DOHH2 (cell line): ENCODE data around the gene CDC42EP3.
A peak's percentile ranks its signal among the peaks of the same experiment; 100 is the strongest.

Experiments used
- H3F3A ChIP-seq: fragments of 200-600 bp; sonication (generic), shearing (Covaris generic); 2 replicates; pipeline ENCODE4 v1.6.0; 2016; ENCODE audit warnings: antibody characterized with exemption, mild to moderate bottlenecking; ENCODE audit not compliant: control insufficient read depth, insufficient read depth
- H3K27ac ChIP-seq: fragments of 200-600 bp; sonication (generic); 2 replicates; pipeline ENCODE4 v1.5.1; 2014; ENCODE audit warnings: low read depth, mild to moderate bottlenecking, low read length, moderate library complexity
- H3K27me3 ChIP-seq: fragments of 200-600 bp; sonication (generic); 2 replicates; pipeline ENCODE4 v1.6.1; 2014; ENCODE audit warnings: mild to moderate bottlenecking, low read length, mixed read lengths; ENCODE audit not compliant: control insufficient read depth
- H3K36me3 ChIP-seq: fragments of 200-600 bp; sonication (generic); 2 replicates; pipeline ENCODE4 v1.6.1; 2014; ENCODE audit warnings: mild to moderate bottlenecking, low read length, moderate library complexity, mixed read lengths; ENCODE audit not compliant: control insufficient read depth
- H3K4me1 ChIP-seq: fragments of 200-600 bp; sonication (generic); 2 replicates; pipeline ENCODE4 v1.6.1; 2014; ENCODE audit warnings: mild to moderate bottlenecking, low read length, mixed read lengths; ENCODE audit not compliant: control insufficient read depth
- H3K4me2 ChIP-seq: fragments of 200-600 bp; sonication (generic); 2 replicates; pipeline ENCODE4 v1.6.0; 2014; ENCODE audit warnings: mild to moderate bottlenecking, low read length, moderate library complexity
- H3K4me3 ChIP-seq: fragments of 200-600 bp; sonication (generic); 2 replicates; pipeline ENCODE4 v1.5.1; 2014; ENCODE audit warnings: mild to moderate bottlenecking, low read length, mixed read lengths
- H3K79me2 ChIP-seq: fragments of 200-600 bp; sonication (generic); 2 replicates; pipeline ENCODE4 v1.6.1; 2014; ENCODE audit warnings: mild to moderate bottlenecking, low read length, mixed read lengths; ENCODE audit not compliant: control insufficient read depth
- H3K9me2 ChIP-seq: fragments of 200-600 bp; sonication (generic); replicated peaks from 2 replicates; pipeline ENCODE4 v1.6.1; 2014; ENCODE audit warnings: mild to moderate bottlenecking, low read length, mixed read lengths; ENCODE audit not compliant: control insufficient read depth
- H3K9me3 ChIP-seq: fragments of 200-600 bp; sonication (generic); 2 replicates; pipeline ENCODE4 v1.6.1; 2014; ENCODE audit warnings: antibody characterized with exemption, low read length, mixed read lengths; ENCODE audit not compliant: control insufficient read depth, insufficient read depth
- H4K20me1 ChIP-seq: fragments of 200-600 bp; sonication (generic); 2 replicates; pipeline ENCODE4 v1.6.0; 2014; ENCODE audit warnings: low read depth, mild to moderate bottlenecking, antibody characterized with exemption, low read length, moderate library complexity; ENCODE audit not compliant: control insufficient read depth, insufficient read depth
- EZH2phosphoT487 ChIP-seq: fragments of 200-600 bp; sonication (generic); IDR thresholded peaks from 2 replicates; pipeline ENCODE4 v1.6.1; 2017; ENCODE audit warnings: borderline replicate concordance, mild to moderate bottlenecking, antibody characterized with exemption, low read length, moderate library complexity, mixed read lengths
- TF ChIP-seq, protein P1 (sequence below): fragments of 200-600 bp; sonication (generic); IDR thresholded peaks from one replicate; pipeline ENCODE4 v1.5.1; 2014; ENCODE audit warnings: antibody characterized with exemption, mild to moderate bottlenecking, low read depth, low read length; ENCODE audit not compliant: poor library complexity, severe bottlenecking

CDC42EP3 gene, protein sequence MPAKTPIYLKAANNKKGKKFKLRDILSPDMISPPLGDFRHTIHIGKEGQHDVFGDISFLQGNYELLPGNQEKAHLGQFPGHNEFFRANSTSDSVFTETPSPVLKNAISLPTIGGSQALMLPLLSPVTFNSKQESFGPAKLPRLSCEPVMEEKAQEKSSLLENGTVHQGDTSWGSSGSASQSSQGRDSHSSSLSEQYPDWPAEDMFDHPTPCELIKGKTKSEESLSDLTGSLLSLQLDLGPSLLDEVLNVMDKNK

DNA sequence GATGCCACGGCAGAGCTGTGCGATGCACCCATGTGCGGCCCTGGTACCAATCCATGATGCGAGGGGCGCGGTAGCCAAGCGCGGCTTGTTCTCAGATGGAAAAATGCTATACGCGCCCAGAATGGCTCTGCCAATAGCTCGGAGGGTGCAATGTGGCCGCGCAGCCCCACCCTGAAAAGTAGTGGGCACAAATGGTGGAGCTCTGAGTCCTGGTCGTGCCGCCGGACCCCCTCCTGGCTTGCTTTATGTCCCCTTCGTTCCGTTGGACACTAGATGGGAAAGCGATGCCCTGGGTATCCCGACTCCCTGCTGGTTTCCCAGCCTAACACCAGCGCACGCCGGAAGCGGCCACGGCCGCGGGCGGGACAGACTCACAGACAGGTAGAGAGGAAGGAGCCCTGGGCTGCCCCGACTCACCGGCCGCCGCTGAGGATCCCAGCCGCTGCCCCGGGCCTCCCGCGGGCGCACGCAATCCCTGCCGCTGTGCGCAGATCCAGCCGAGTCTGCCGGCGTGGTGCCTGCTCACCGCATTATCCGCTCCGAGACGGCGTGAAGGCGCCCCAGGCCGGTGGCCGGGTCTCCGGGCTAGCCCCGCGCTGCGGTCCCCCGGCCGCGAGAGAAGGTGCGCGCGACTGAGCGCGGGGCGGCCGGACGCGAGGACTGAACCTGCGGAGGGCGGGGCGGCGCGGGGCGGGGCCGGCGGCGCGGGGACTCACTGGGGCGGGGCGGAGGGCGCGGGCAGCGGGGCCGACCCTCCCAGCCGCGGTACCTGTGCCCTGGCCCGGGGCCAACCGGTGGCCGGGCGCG, at the start of gene CDC42EP3:
TSS of gene CDC42EP3 (minus strand) at position 634 of the 807 bp plus-strand sequence. CDS start 25,055 bp downstream, outside the sequence.
- H3K9me3 ChIP-seq, result no peaks in the 10 kb centered on the region
- H3K4me3 ChIP-seq, result peak within 1 kb of the TSS; percentile 81
- no peak within 1 kb of the TSS for H3K27ac ChIP-seq
- peaks cover 8% of the 10 kb centered on the region for H3F3A ChIP-seq
- peak; percentile 96; the same call in 1 of the 2 replicates for TF ChIP-seq EZH2phosphoT487
- TF ChIP-seq, protein P1, sequence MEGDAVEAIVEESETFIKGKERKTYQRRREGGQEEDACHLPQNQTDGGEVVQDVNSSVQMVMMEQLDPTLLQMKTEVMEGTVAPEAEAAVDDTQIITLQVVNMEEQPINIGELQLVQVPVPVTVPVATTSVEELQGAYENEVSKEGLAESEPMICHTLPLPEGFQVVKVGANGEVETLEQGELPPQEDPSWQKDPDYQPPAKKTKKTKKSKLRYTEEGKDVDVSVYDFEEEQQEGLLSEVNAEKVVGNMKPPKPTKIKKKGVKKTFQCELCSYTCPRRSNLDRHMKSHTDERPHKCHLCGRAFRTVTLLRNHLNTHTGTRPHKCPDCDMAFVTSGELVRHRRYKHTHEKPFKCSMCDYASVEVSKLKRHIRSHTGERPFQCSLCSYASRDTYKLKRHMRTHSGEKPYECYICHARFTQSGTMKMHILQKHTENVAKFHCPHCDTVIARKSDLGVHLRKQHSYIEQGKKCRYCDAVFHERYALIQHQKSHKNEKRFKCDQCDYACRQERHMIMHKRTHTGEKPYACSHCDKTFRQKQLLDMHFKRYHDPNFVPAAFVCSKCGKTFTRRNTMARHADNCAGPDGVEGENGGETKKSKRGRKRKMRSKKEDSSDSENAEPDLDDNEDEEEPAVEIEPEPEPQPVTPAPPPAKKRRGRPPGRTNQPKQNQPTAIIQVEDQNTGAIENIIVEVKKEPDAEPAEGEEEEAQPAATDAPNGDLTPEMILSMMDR, result no peak
- no peaks in the 10 kb centered on the region for H3K79me2 ChIP-seq
- H4K20me1 ChIP-seq, result no peaks in the 10 kb centered on the region
- peaks cover 36% of the 10 kb centered on the region for H3K4me1 ChIP-seq
- H3K4me2 ChIP-seq, result peak within 1 kb of the TSS; percentile 97
- no peaks in the 10 kb centered on the region for H3K36me3 ChIP-seq
- H3K27me3 ChIP-seq, result peaks cover 61% of the 10 kb centered on the region
- H3K9me2 ChIP-seq, result no peaks in the 10 kb centered on the region

DNA sequence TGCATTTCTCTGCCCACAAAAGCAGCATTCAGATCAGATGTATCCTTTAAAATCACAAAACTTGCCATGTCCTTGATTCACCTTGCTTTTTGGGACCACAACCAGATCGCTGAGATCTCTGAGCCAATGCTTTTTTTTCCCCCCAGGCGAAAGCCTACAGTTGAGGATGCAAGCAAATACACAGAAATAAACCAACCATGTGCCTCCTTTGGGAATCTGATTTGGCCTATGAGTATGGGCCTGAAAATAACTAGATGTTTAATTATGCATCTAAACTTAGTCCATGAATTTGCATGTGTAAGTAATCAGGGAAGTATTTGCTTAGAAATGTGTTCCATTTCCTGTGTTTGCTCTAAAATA, 49.7 kb upstream of the CDC42EP3 start:
- H3K4me1 ChIP-seq, result peaks cover 5% of the 10 kb centered on the region; the same call in 1 of the 2 replicates
- no peak overlapping the region for H3K27ac ChIP-seq
- H3K79me2 ChIP-seq, result no peaks in the 10 kb centered on the region
- no peak for TF ChIP-seq EZH2phosphoT487
- TF ChIP-seq, protein P1, result no peak
- H3K4me3 ChIP-seq, result no peak overlapping the region
- H3K27me3 ChIP-seq, result no peaks in the 10 kb centered on the region
- H3K9me2 ChIP-seq, result no peaks in the 10 kb centered on the region
- H3K9me3 ChIP-seq, result no peaks in the 10 kb centered on the region
- no peak overlapping the region for H3K4me2 ChIP-seq
- H3K36me3 ChIP-seq, result no peaks in the 10 kb centered on the region
- no peaks in the 10 kb centered on the region for H3F3A ChIP-seq
- H4K20me1 ChIP-seq, result no peaks in the 10 kb centered on the region

DNA sequence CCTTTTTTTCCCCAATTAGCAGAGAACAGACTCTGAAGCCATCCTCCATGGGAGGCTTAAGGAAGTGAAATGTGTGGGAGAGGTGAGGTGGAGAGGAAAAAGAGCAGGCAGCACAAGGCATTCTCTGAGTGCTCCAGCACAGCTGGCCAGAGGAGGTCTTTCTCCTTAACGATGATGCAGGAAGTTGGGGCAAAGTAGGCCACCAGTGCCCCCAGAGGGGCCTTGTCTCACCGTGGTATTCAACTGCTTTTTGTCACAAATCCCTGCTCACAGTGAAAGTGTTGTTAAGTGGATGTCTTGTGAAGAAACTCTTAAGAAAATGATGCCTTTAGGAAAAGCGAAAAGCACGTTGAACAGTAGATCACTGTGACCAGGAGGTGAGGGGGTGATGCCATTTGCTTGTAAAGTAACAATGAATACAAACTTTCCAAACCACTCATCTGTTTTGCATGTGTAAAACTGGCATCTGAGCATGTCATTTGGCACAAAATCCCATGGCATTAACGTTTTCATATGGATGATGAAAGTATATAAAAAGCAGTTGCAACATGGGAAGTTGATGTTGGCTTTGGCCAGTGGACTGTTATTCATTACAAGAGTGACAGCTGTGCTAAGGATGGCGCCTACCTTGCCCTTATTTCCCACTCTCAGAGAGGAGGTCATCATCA, 49.2 kb upstream of the CDC42EP3 start:
- H3K79me2 ChIP-seq, result no peaks in the 10 kb centered on the region
- no peaks in the 10 kb centered on the region for H3K9me2 ChIP-seq
- H3K4me2 ChIP-seq, result no peak overlapping the region
- peaks cover 5% of the 10 kb centered on the region; the same call in 1 of the 2 replicates for H3K4me1 ChIP-seq
- H3F3A ChIP-seq, result no peaks in the 10 kb centered on the region
- no peak for TF ChIP-seq EZH2phosphoT487
- TF ChIP-seq, protein P1, result no peak
- H3K9me3 ChIP-seq, result no peaks in the 10 kb centered on the region
- H4K20me1 ChIP-seq, result no peaks in the 10 kb centered on the region
- H3K27me3 ChIP-seq, result no peaks in the 10 kb centered on the region
- H3K36me3 ChIP-seq, result no peaks in the 10 kb centered on the region
- no peak overlapping the region for H3K27ac ChIP-seq
- no peak overlapping the region for H3K4me3 ChIP-seq
